ENCODE results near the gene ZBTB4. TPM values are rescaled to one million over a fixed set of nuclear protein-coding genes. Genes with fewer than 3 reads are reported as not detected.
"Not testable (repeated sequence)": the region's sequence is repeated elsewhere in the genome, so short reads cannot be mapped to it uniquely, and the experiment has no call there.

Gene ZBTB4
- total and polyA plus RNA-seq, 7 experiments from 2014 or later, result 15.3 to 89.2 (median 49.8) TPM

- ATAC-seq; H3K9me3 ChIP-seq (ENCODE audit: control insufficient read depth in 2 of 3, low read length in 3 of 3); H3K9me3 Mint-ChIP-seq; DNase-seq; intact Hi-C loops (cut with micrococcal nuclease); H3K4me3 ChIP-seq (ENCODE audit: low read length); H3K27me3 Mint-ChIP-seq; H3K36me3 ChIP-seq (ENCODE audit: control insufficient read depth in 2 of 3, insufficient read depth in 3 of 3, low read length in 3 of 3); H3K27me3 ChIP-seq (ENCODE audit: control insufficient read depth in 2 of 2, insufficient read depth in 2 of 2, low read length in 2 of 2); H3K27ac Mint-ChIP-seq; H3K36me3 Mint-ChIP-seq; H3K27ac ChIP-seq (ENCODE audit: low read depth, low read length); H3K4me3 Mint-ChIP-seq: not testable (repeated sequence)
- CTCF ChIA-PET, result interaction anchor here (3.0 kb wide), 1 partner anchor 39 kb away, joined by 14 read pairs; the partner anchor contains the start of gene TMEM102
- peaks cover 40 to 73% (median 53%) of the 10 kb centered on the region in 7 donors for H3K4me1 Mint-ChIP-seq
- POLR2A ChIA-PET, result interaction anchor here (1.4 to 12.3 kb wide), 4 partner anchors 8 to 41 kb away, joined by 3 to 199 read pairs (median 12); no protein-coding TSS in a partner anchor
- peaks cover 13 to 31% of the 10 kb centered on the region in 2 donors for H3K4me1 ChIP-seq (ENCODE audit: control insufficient read depth in 2 of 2, insufficient read depth in 2 of 2, low read length in 2 of 2)
Measured at GRCh38 chr17:7474767-7475166, 4.7 kb downstream of the ZBTB4 start.

GRCh38 chr17:7471729-7472128, 7.7 kb downstream of the ZBTB4 start:
- Histone ChIP-seq H3K9me3 (ENCODE audit: control insufficient read depth in 2 of 3, low read length in 3 of 3) (no peaks in the 10 kb centered on the region), H3K27me3 (ENCODE audit: control insufficient read depth in 2 of 2, insufficient read depth in 2 of 2, low read length in 2 of 2) (no peaks in the 10 kb centered on the region), H3K36me3 (ENCODE audit: control insufficient read depth in 2 of 3, insufficient read depth in 3 of 3, low read length in 3 of 3) (peaks cover 0 to 19% (median 3%) of the 10 kb centered on the region in 3 experiments), H3K4me1 (ENCODE audit: control insufficient read depth in 2 of 2, insufficient read depth in 2 of 2, low read length in 2 of 2) (peaks cover 0 to 15% of the 10 kb centered on the region in 2 donors), H3K4me3 (ENCODE audit: low read length) (no peak overlapping the region), H3K27ac (ENCODE audit: low read depth, low read length) (peak overlapping the region; percentile 35)
- H3K27me3 Mint-ChIP-seq, result no peaks in the 10 kb centered on the region
- peak overlapping the region in 6 of 10 donors; percentile 3 to 50 (median 9) for H3K4me3 Mint-ChIP-seq
- ATAC-seq (no peak), DNase-seq (no peak)
- H3K9me3 Mint-ChIP-seq, result peaks cover 0 to 1% (median 0%) of the 10 kb centered on the region in 11 donors
- ChIA-PET POLR2A (interaction anchor here (1.1 to 12.3 kb wide), 5 partner anchors 8 to 31 kb away, joined by 3 to 199 read pairs (median 15); partner anchors contain the start of genes POLR2A, SLC35G6 and ZBTB4), CTCF (interaction anchor here (1.0 to 1.4 kb wide), 2 partner anchors 16 to 36 kb away, joined by 3 to 5 read pairs; no protein-coding TSS in a partner anchor)
- peak overlapping the region; percentile 36 to 83 (median 58) for H3K27ac Mint-ChIP-seq
- peaks cover 0 to 6% (median 0%) of the 10 kb centered on the region in 5 donors for H3K36me3 Mint-ChIP-seq
- intact Hi-C loops (cut with micrococcal nuclease), result no loop called here
- H3K4me1 Mint-ChIP-seq, result peaks cover 24 to 60% (median 40%) of the 10 kb centered on the region in 7 donors

GRCh38 chr17:7470457-7470973, 8.9 kb downstream of the ZBTB4 start:
- DNase-seq; H3K4me1 ChIP-seq (ENCODE audit: control insufficient read depth in 2 of 2, insufficient read depth in 2 of 2, low read length in 2 of 2); H3K9me3 Mint-ChIP-seq; H3K4me3 ChIP-seq (ENCODE audit: low read length); H3K27ac ChIP-seq (ENCODE audit: low read depth, low read length); H3K9me3 ChIP-seq (ENCODE audit: control insufficient read depth in 2 of 3, low read length in 3 of 3); intact Hi-C loops (cut with micrococcal nuclease); H3K4me3 Mint-ChIP-seq; H3K36me3 Mint-ChIP-seq; H3K27me3 Mint-ChIP-seq; ATAC-seq; H3K27me3 ChIP-seq (ENCODE audit: control insufficient read depth in 2 of 2, insufficient read depth in 2 of 2, low read length in 2 of 2): not testable (repeated sequence)
- POLR2A ChIA-PET, result interaction anchor here (1.3 to 12.3 kb wide), 5 partner anchors 9 to 33 kb away, joined by 3 to 199 read pairs (median 15); partner anchors contain the start of genes POLR2A and ZBTB4
- peaks cover 0 to 31% (median 8%) of the 10 kb centered on the region in 3 experiments for H3K36me3 ChIP-seq (ENCODE audit: control insufficient read depth in 2 of 3, insufficient read depth in 3 of 3, low read length in 3 of 3)
- peaks cover 12 to 53% (median 29%) of the 10 kb centered on the region in 7 donors for H3K4me1 Mint-ChIP-seq
- CTCF ChIA-PET, result interaction anchor here (1.4 kb wide), 1 partner anchor 34 kb away, joined by 3 read pairs; no protein-coding TSS in a partner anchor
- peak overlapping the region in 1 of 9 donors; percentile 54 for H3K27ac Mint-ChIP-seq

GRCh38 chr17:7469843-7470242, 9.6 kb downstream of the ZBTB4 start:
- POLR2A ChIA-PET, result interaction anchor here (1.3 to 12.3 kb wide), 4 partner anchors 10 to 32 kb away, joined by 3 to 199 read pairs (median 12); partner anchors contain the start of gene ZBTB4
- H3K4me3 Mint-ChIP-seq, result not testable (repeated sequence)

GRCh38 chr17:7468804-7469389, 10.5 kb downstream of the ZBTB4 start:
- ATAC-seq (no peak), DNase-seq (no peak)
- ChIA-PET POLR2A (interaction anchor here (3.7 kb wide), 1 partner anchor 11 kb away, joined by 21 read pairs; the partner anchor contains the start of gene ZBTB4), CTCF (interaction anchor here (0.5 kb wide), 1 partner anchor 45 kb away, joined by 3 read pairs; no protein-coding TSS in a partner anchor)
- H3K27me3 Mint-ChIP-seq, result no peaks in the 10 kb centered on the region
- H3K9me3 ChIP-seq (ENCODE audit: control insufficient read depth in 2 of 3, low read length in 3 of 3), result no peaks in the 10 kb centered on the region
- no peaks in the 10 kb centered on the region for H3K27me3 ChIP-seq (ENCODE audit: control insufficient read depth in 2 of 2, insufficient read depth in 2 of 2, low read length in 2 of 2)
- peaks cover 0 to 37% (median 8%) of the 10 kb centered on the region in 3 experiments for H3K36me3 ChIP-seq (ENCODE audit: control insufficient read depth in 2 of 3, insufficient read depth in 3 of 3, low read length in 3 of 3)
- no peaks in the 10 kb centered on the region for H3K9me3 Mint-ChIP-seq
- H3K36me3 Mint-ChIP-seq, result peaks cover 0 to 8% (median 0%) of the 10 kb centered on the region in 5 donors
- no peak overlapping the region for H3K4me3 Mint-ChIP-seq
- H3K4me3 ChIP-seq (ENCODE audit: low read length), result no peak overlapping the region
- no peak overlapping the region for H3K27ac ChIP-seq (ENCODE audit: low read depth, low read length)
- peaks cover 0 to 4% of the 10 kb centered on the region in 2 donors for H3K4me1 ChIP-seq (ENCODE audit: control insufficient read depth in 2 of 2, insufficient read depth in 2 of 2, low read length in 2 of 2)
- H3K4me1 Mint-ChIP-seq, result peaks cover 10 to 42% (median 20%) of the 10 kb centered on the region in 7 donors
- H3K27ac Mint-ChIP-seq, result peak overlapping the region in 1 of 9 donors; percentile 38
- intact Hi-C loops (cut with micrococcal nuclease), result no loop called here

More at GRCh38 chr17:7469843-7470242, 9.6 kb downstream of the ZBTB4 start:
- H3K4me1 Mint-ChIP-seq, result peaks cover 11 to 48% (median 26%) of the 10 kb centered on the region in 7 donors
- H3K4me3 ChIP-seq (ENCODE audit: low read length); CTCF ChIA-PET; ATAC-seq; H3K4me1 ChIP-seq (ENCODE audit: control insufficient read depth in 2 of 2, insufficient read depth in 2 of 2, low read length in 2 of 2); H3K27me3 Mint-ChIP-seq; intact Hi-C loops (cut with micrococcal nuclease); H3K36me3 Mint-ChIP-seq; H3K27me3 ChIP-seq (ENCODE audit: control insufficient read depth in 2 of 2, insufficient read depth in 2 of 2, low read length in 2 of 2); H3K27ac ChIP-seq (ENCODE audit: low read depth, low read length); H3K9me3 ChIP-seq (ENCODE audit: control insufficient read depth in 2 of 3, low read length in 3 of 3); H3K9me3 Mint-ChIP-seq; H3K27ac Mint-ChIP-seq; DNase-seq: not testable (repeated sequence)
- peaks cover 0 to 33% (median 8%) of the 10 kb centered on the region in 3 experiments for H3K36me3 ChIP-seq (ENCODE audit: control insufficient read depth in 2 of 3, insufficient read depth in 3 of 3, low read length in 3 of 3)

- Histone ChIP-seq H3K27me3 (ENCODE audit: control insufficient read depth in 2 of 2, insufficient read depth in 2 of 2, low read length in 2 of 2) (no peaks in the 10 kb centered on the region), H3K9me3 (ENCODE audit: control insufficient read depth in 2 of 3, low read length in 3 of 3) (no peaks in the 10 kb centered on the region), H3K27ac (ENCODE audit: low read depth, low read length) (no peak overlapping the region), H3K36me3 (ENCODE audit: control insufficient read depth in 2 of 3, insufficient read depth in 3 of 3, low read length in 3 of 3) (peaks cover 0 to 43% (median 8%) of the 10 kb centered on the region in 3 experiments), H3K4me1 (ENCODE audit: control insufficient read depth in 2 of 2, insufficient read depth in 2 of 2, low read length in 2 of 2) (peaks cover 0 to 4% of the 10 kb centered on the region in 2 donors), H3K4me3 (ENCODE audit: low read length) (no peak overlapping the region)
- Mint-ChIP-seq H3K9me3 (no peaks in the 10 kb centered on the region), H3K27ac (peak overlapping the region in 2 of 9 donors; percentile 38 to 43), H3K27me3 (no peaks in the 10 kb centered on the region), H3K4me3 (no peak overlapping the region), H3K4me1 (peaks cover 10 to 36% (median 20%) of the 10 kb centered on the region in 7 donors), H3K36me3 (peaks cover 0 to 8% (median 0%) of the 10 kb centered on the region in 5 donors)
- DNase-seq (no peak), ATAC-seq (no peak)
- ChIA-PET POLR2A (interaction anchor here (2.8 to 3.7 kb wide), 2 partner anchors 8 to 11 kb away, joined by 16 to 21 read pairs; partner anchors contain the start of gene ZBTB4), CTCF (interaction anchor here (0.5 kb wide), 1 partner anchor 45 kb away, joined by 3 read pairs; no protein-coding TSS in a partner anchor)
- intact Hi-C loops (cut with micrococcal nuclease), result no loop called here
Measured at GRCh38 chr17:7468290-7468689, 11.1 kb downstream of the ZBTB4 start.
